Type B pancreatic cell (in vitro differentiated cells): Measurements from ENCODE around the gene SOCS4. TPM values are rescaled to one million over a fixed set of nuclear protein-coding genes. Genes with fewer than 3 reads are reported as not detected.
"Not testable (repeated sequence)": the region's sequence is repeated elsewhere in the genome, so short reads cannot be mapped to it uniquely, and the experiment has no call there.

ENCODE experiments used
- DNase-seq: peaks from one replicate; pipeline ENCODE4 v3.0.0; 2021; ENCODE audit warnings: mixed read lengths; ENCODE audit not compliant: unreplicated experiment; ENCODE audit errors: extremely low spot score
- H3K27ac Mint-ChIP-seq: 2 replicates; pipeline ENCODE4 v1.8.0; 2021; ENCODE audit warnings: mild to moderate bottlenecking, mixed read lengths
- H3K27me3 Mint-ChIP-seq: 2 replicates; pipeline ENCODE4 v1.8.0; 2021; ENCODE audit warnings: mixed read lengths
- H3K36me3 Mint-ChIP-seq: 2 replicates; pipeline ENCODE4 v1.8.0; 2021; ENCODE audit warnings: mixed read lengths
- H3K4me1 Mint-ChIP-seq: one replicate; pipeline ENCODE4 v1.8.0; 2021; ENCODE audit warnings: mixed read lengths; ENCODE audit not compliant: unreplicated experiment
- H3K4me3 Mint-ChIP-seq: 2 replicates; pipeline ENCODE4 v1.8.0; 2021; ENCODE audit warnings: mild to moderate bottlenecking, mixed read lengths
- H3K9me3 Mint-ChIP-seq: 2 replicates; pipeline ENCODE4 v1.8.0; 2021; ENCODE audit warnings: mixed read lengths
- CTCF ChIP-seq: fragments of 200-600 bp; sonication (generic); conservative IDR thresholded peaks from 2 replicates; pipeline ENCODE4 v1.5.0; 2021; ENCODE audit warnings: antibody characterized with exemption, mild to moderate bottlenecking
- total RNA-seq: library from RNA; stranded (reverse); gene quantifications from 2 replicates; pipeline ENCODE4 v1.2.1, GENCODE V29; 2021; ENCODE audit warnings: low replicate concordance

SOCS4 gene
- total RNA-seq, 1 donor from 2014 or later: 22.4 TPM

- Mint-ChIP-seq H3K4me1 (no peaks in the 10 kb centered on the region), H3K27ac (no peak overlapping the region), H3K4me3 (no peak overlapping the region), H3K9me3 (no peaks in the 10 kb centered on the region), H3K27me3 (no peaks in the 10 kb centered on the region), H3K36me3 (peaks cover 7% of the 10 kb centered on the region)
- no peak for TF ChIP-seq CTCF
- DNase-seq: no peak
These were observed 22.0 kb upstream of the SOCS4 start for GRCh38 chr14:55005071-55005470.

GRCh38 chr14:55015006-55015405 is 12.0 kb upstream of the SOCS4 start:
- Mint-ChIP-seq H3K36me3 (peaks cover 30% of the 10 kb centered on the region), H3K27ac (no peak overlapping the region), H3K4me1 (no peaks in the 10 kb centered on the region), H3K4me3 (no peak overlapping the region), H3K9me3 (no peaks in the 10 kb centered on the region), H3K27me3 (no peaks in the 10 kb centered on the region)
- no peak for DNase-seq
- TF ChIP-seq CTCF: no peak

- Mint-ChIP-seq H3K36me3 (peaks cover 21% of the 10 kb centered on the region), H3K4me1 (peaks cover 11% of the 10 kb centered on the region), H3K27ac (no peak overlapping the region), H3K4me3 (no peak overlapping the region), H3K27me3 (no peaks in the 10 kb centered on the region), H3K9me3 (no peaks in the 10 kb centered on the region)
- no peak for DNase-seq
- TF ChIP-seq CTCF: no peak
These were observed 7.0 kb upstream of the SOCS4 start for GRCh38 chr14:55019968-55020554.

GRCh38 chr14:55024365-55024764 is 2.7 kb upstream of the SOCS4 start:
- H3K27ac Mint-ChIP-seq: peak overlapping the region; percentile 73
- H3K4me1 Mint-ChIP-seq: peaks cover 31% of the 10 kb centered on the region
- H3K9me3 Mint-ChIP-seq, DNase-seq, H3K27me3 Mint-ChIP-seq: not testable (repeated sequence)
- H3K4me3 Mint-ChIP-seq: peak overlapping the region; percentile 48
- peaks cover 16% of the 10 kb centered on the region for H3K36me3 Mint-ChIP-seq

- no peaks in the 10 kb centered on the region for H3K9me3 Mint-ChIP-seq
These were observed 1.1 kb upstream of the SOCS4 start for GRCh38 chr14:55025948-55026347.

GRCh38 chr14:55026441-55026792 is 619 bp upstream of the SOCS4 start:
- no peaks in the 10 kb centered on the region for H3K9me3 Mint-ChIP-seq
- H3K4me1 Mint-ChIP-seq: peaks cover 34% of the 10 kb centered on the region
- no peak for TF ChIP-seq CTCF
- H3K27me3 Mint-ChIP-seq: no peaks in the 10 kb centered on the region
- DNase-seq: no peak
- H3K36me3 Mint-ChIP-seq: peaks cover 9% of the 10 kb centered on the region
- H3K4me3 Mint-ChIP-seq: peak overlapping the region; percentile 93
- H3K27ac Mint-ChIP-seq: peak overlapping the region; percentile 91

More at GRCh38 chr14:55025948-55026347, 1.1 kb upstream of the SOCS4 start:
- peak overlapping the region; percentile 93 for H3K4me3 Mint-ChIP-seq
- no peak for TF ChIP-seq CTCF
- H3K4me1 Mint-ChIP-seq: peaks cover 31% of the 10 kb centered on the region
- H3K27me3 Mint-ChIP-seq: no peaks in the 10 kb centered on the region
- H3K36me3 Mint-ChIP-seq: peaks cover 9% of the 10 kb centered on the region
- peak overlapping the region; percentile 91 for H3K27ac Mint-ChIP-seq
- no peak for DNase-seq
